C4-2B (cell line): ENCODE results near the gene PRDX2.

ENCODE experiments used
- H3K27ac ChIP-seq: fragments of 450-650 bp; 2 replicates; pipeline ENCODE4 v1.5.1; 2017
- CTCF ChIP-seq: fragments of 450-650 bp; conservative IDR thresholded peaks from 2 replicates; pipeline ENCODE4 v1.5.1; 2017; ENCODE audit warnings: mild to moderate bottlenecking
- ZFX ChIP-seq: fragments of 450-650 bp; IDR thresholded peaks from 2 replicates; pipeline ENCODE4 v1.6.1; 2017

PRDX2 gene

GRCh38 chr19:12769689-12770088, 31.9 kb downstream of the PRDX2 start:
- no peak overlapping the region for H3K27ac ChIP-seq
- TF ChIP-seq ZFX (no peak), CTCF (no peak)

GRCh38 chr19:12767666-12768065, 33.9 kb downstream of the PRDX2 start:
- TF ChIP-seq ZFX (no peak), CTCF (no peak)
- no peak overlapping the region for H3K27ac ChIP-seq

GRCh38 chr19:12767150-12767549, 34.5 kb downstream of the PRDX2 start:
- H3K27ac ChIP-seq = no peak overlapping the region
- no peak for TF ChIP-seq CTCF
- TF ChIP-seq ZFX = no peak

- TF ChIP-seq CTCF (no peak; the same call in 1 of the 2 replicates), ZFX (no peak)
- no peak overlapping the region for H3K27ac ChIP-seq
These were observed 35.5 kb downstream of the PRDX2 start for GRCh38 chr19:12766051-12766521.

GRCh38 chr19:12764698-12765097, 36.9 kb downstream of the PRDX2 start:
- H3K27ac ChIP-seq = no peak overlapping the region
- no peak for TF ChIP-seq CTCF
- no peak for TF ChIP-seq ZFX

- H3K27ac ChIP-seq = no peak overlapping the region
- TF ChIP-seq ZFX (no peak), CTCF (no peak)
These were observed 38.5 kb downstream of the PRDX2 start for GRCh38 chr19:12763100-12763499.

GRCh38 chr19:12759686-12760085, 41.9 kb downstream of the PRDX2 start:
- H3K27ac ChIP-seq = no peak overlapping the region
- TF ChIP-seq CTCF (no peak), ZFX (no peak)
